GM18502 (cell line): ENCODE results near the gene IPP.
"Not testable (repeated sequence)": the region's sequence is repeated elsewhere in the genome, so short reads cannot be mapped to it uniquely, and the experiment has no call there.

Experiments
- ATAC-seq: cut with Tn5 transposase; IDR thresholded peaks from one replicate; pipeline ENCODE4 v1.9.1; 2021; ENCODE audit warnings: mild to moderate bottlenecking; ENCODE audit not compliant: unreplicated experiment, poor library complexity

Gene IPP

DNA sequence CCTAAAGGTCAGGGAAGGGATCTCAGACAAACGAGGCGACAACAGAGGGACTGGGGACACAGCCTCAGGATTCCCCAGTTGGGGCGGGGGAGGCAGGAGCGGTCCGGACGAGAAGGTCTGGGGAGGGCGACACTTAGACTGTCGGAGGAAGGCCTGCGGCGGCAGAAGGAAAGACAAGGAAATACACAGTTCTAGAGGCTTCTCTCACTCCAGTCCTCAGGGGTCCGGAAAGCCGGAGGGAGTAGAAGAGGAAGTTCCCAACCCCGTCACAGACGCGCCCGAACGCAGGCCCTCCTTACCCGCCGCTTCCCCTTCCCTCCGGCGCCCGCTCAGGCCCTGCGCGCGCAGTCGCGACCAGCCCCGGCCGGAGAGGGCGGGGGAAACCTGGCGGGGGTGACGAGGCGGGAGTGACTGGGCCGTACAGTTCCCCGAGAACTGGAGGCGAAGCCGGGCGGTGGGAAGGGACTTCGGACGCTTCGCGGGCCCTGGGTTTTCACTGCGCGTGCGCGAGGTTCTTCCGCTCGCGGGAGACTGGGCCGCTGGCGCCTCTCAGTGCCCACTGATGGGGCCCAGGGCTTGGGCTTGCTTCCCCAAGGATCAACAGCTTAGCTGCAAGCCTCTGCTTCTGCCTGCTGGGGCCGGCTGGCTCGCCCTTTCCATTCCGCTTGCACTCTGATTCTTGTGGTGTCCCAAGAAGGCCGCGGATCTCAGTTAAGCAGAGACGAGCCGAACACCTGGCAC, at the start of gene IPP:
IPP (minus strand) TSS at position 356 of the 741 bp plus-strand sequence. CDS start 4,242 bp downstream, outside the sequence.
- peak; percentile 92 for ATAC-seq

DNA sequence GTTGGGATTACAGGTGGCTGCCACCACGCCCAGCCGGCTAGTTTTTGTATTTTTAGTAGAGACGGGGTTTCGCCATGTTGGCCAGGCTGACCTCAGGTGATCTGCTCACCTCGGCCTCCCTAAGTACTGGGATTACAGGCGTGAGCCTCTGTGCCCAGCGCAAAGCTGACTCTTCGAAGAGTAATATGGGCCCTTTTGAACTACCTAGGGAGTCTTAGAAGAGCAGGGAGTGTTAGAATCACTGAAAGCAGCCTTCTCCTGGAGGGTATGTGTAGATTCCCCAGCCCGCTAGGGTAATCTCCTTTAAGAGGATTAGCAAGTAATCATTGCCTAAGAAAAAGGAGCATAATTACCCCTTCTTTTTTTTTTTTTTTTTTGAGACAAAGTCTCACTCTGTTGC, 46.5 kb upstream of the IPP start:
- no peak for ATAC-seq

- no peak for ATAC-seq
Observed at GRCh38 chr1:45796381-45796780, 45.9 kb upstream of the IPP start.

- ATAC-seq, result no peak
Observed at GRCh38 chr1:45793942-45794604, 43.6 kb upstream of the IPP start.

GRCh38 chr1:45792744-45793143, 42.3 kb upstream of the IPP start:
- ATAC-seq, result no peak

DNA sequence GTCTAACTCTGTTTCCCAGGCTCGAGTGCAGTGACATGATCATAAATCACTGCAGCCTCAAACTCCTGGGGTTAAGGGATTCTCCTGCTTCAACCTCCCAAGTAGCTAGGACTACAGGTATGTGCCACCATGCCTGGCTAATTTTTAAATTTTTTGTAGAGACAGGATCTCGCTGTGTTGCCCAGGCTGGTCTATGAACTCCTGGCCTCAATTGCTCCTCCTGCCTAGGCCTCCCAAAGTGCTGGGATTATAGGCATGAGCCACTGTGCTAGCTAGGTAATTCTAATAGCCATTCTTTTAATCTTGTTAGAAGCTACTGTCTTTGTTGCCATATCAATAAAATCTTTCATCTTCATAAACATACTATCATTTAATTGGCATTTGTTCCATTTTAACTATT, 39.1 kb upstream of the IPP start:
- no peak for ATAC-seq

DNA sequence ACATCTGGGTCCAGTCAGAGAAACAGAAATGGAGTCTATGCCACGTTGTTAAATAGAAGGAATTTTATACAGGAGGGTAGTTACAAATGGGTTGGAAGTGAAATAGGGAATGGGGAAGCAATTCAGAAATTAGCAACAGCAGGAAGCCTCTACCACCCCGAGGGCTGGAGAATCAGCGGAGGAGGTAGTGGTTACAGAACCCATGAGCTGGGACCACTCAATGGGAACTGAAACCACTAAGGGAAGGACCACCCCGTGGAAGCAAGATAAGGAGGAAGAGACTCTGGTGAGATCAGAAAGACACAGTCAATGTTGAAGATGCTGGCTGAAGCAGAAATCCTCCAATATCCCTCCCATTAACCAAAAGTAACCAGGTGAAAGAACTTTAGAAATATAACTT, 37.5 kb upstream of the IPP start:
- ATAC-seq, result no peak

- ATAC-seq, result no peak
Observed at GRCh38 chr1:45785583-45785982, 35.1 kb upstream of the IPP start.

DNA sequence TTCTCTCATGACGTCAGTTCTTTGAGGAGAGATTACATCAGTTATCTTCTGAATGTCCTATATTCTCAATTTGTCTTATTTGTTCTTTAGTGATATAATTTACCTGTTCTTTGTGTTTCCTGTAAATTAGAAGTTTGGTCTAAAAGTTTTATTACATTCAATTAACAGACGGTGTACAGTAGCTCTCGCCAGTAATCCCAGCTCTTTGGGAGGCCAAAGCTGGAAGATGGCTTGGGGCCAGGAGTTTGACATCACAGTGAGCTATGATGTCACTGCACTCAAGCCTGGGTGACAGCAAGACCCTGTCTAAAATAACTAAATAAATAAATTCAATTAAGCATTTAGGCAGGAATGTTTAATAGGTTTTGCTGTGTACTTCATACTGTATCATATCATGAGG, 25.3 kb upstream of the IPP start:
- no peak for ATAC-seq

GRCh38 chr1:45772971-45773370, 22.5 kb upstream of the IPP start:
- no peak for ATAC-seq

DNA sequence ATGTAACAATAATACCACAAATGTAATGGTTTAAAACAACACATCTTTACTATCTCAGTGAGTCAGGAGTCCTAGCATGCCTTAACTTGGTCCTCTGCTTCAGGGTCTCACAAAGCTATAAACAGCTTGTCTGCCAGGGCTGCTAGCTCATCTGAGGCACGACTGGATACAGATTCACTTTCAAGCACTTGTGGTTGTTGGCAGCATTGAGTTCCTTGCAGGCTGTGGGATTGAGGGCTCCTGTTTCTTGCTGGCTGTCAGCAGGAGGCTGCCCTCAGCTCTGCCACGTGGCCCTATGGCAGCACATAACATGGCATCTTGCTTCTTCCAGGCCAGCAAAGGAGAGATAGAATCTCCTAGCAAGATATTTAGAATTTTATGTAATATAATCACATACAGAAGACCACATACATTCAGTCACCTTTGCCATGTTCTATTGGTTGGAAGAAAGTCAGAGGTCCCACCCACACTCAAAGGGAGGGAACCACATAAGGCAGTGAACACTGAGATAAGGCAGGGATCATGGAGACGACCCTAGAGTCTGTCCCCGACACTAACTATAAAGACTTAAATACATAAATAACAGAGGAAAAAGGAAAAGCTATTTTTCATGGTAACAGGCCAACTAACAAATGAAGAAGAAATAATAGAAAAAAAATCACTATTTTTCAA, 18.9 kb upstream of the IPP start:
- ATAC-seq, result no peak

DNA sequence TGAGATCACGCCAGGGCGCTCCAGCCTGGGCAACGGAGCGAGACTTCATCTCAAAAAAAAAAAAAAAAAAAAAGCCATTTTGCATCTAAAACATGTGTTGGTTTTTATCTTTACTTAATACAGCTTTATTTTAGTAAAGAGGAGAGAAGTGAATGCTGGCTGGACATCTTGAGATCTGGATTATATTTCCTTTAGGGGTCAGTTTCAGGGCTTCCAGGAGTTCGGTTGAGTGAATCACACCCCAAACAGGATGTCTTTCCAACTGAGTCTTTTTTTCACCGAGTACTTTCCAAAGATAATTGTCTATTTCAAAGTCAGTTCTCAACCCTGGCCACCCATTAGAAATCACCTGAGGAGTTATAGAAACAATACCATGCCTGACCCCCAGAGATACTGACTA, 16.6 kb upstream of the IPP start:
- ATAC-seq, result no peak

DNA sequence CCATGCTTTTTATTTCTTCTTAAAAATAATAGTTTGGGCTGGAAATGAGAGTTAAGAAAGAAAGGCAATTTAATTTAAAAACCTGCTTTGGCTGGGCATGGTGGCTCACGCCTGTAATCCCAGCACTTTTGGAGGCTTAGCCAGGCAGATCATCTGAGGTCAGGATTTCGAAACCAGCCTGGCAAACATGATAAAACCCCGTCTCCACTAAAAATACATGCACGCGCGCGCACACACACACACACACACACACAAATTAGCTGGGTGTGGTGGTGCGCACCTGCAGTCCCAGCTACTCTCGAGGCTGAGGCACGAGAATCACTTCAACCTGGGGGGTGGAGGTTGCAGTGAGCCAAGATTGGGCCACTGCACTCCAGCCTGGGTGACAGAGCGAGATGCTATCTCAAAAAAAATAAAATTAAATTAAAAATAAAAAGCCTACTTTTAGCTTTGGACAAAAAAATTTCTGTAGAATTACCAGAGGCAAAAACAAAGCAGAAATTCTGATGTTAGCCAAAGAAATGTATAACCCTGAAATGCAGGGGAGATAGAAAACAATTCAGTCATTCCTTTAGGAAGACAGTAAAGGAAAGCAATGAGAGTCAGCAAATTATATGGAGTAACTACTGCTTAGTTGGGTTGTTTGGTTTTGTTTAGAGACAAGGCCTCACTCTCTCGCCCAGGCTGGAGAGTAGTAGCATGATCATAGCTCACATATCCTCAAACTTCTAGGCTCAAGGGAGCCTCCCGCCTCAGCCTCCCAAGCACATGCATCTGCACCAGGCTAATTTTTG, 15.7 kb upstream of the IPP start:
- no peak for ATAC-seq

- ATAC-seq, result no peak
Observed at GRCh38 chr1:45762291-45762690, 11.8 kb upstream of the IPP start.

DNA sequence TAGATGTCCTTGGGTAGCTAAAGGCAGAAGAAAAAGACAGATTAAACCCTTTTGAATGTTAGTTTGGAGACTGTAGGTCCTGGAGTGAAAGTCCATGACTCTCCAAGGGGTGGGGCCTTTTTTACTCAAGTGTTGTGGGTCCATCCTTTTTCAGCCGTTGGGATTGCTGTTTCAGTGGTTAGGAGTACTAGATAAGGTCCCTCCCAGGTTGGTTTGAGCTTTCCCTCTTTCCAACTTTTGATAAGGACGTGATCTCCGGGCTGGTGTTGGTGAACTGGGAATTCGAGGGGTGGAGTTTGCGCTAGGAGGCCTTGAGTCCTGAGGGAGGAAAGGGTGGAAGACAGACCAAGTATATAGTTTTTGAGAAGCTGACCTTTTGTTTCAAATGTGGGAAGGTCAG, 5.2 kb upstream of the IPP start:
- no peak for ATAC-seq

GRCh38 chr1:45753248-45754037, 3.0 kb upstream of the IPP start:
- ATAC-seq, result no peak

DNA sequence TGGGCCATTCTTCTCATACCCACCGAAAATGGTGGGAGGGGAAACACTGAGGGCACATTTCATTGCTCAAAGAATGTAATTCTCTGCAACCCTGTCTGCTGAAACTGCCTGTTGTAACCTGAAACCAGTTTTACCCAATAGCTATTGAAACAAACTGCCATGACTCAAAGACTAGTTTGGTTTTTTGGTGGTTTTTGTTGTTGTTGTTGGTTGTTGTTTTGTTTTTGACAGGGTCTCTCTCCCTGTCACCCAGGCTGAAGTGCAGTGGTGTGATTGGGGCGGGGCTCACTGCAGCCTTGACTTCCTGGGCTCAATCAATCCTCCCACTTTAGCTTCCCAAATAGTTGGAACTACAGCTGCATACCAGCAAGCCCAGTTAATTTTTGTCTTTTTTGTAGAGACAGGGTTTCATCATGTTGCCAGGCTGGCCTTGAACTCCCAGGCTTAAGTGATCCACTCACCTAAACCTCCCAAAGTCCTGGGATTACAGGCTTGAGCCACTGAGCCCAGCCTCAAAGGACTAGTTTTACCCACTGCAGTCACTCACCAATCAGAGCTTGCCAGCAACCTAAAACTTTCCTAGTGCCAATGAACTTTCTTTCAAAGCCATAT, 2.1 kb upstream of the IPP start:
- ATAC-seq, result no peak

DNA sequence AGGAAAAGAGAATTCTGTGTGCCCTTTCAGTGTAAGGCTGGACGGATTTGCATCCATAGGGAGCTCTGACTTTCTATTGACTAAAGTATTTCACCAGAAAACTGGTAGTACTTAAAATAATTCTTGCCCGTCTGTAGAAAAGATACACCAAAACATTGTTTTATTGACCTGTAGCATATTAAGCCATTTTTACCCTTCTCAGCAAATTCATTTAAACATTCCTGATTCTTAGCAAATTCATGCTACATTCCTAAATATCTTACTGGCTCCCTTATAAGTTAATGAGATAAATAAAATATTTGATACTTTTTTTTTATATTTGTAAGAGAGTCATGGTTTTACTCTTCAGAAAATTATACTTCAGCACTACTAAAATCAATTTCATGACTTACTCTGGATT, 1.6 kb upstream of the IPP start:
- ATAC-seq, result no peak

GRCh38 chr1:45751039-45751838, 786 bp upstream of the IPP start:
- ATAC-seq, result not testable (repeated sequence)
